ENCODE data around the gene CDC14B.

DNA sequence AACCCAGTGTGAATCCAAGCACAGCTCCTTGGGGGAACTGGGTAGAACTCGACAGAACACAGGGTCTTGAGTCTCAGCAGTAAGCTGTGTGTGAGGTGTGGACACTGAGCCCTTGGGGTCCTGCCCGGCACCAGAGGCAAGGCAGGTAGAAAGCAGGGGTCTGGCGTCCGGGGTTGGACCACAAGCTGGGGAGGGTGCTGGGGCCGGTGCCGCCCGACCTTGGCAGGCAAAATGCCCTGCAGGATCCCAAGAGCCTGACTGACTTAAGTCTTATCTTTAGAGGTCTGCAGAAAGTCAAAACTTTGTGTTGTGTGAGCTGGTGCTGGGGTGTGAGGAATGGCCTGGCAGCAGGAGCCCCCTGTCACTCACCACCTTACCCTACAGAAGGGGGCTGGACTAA lies 120.4 kb downstream of the CDC14B start:
- TF ChIP-seq POLR2A (IDR thresholded peaks at IDR 0.05) = no peak
- TF ChIP-seq, protein P1, sequence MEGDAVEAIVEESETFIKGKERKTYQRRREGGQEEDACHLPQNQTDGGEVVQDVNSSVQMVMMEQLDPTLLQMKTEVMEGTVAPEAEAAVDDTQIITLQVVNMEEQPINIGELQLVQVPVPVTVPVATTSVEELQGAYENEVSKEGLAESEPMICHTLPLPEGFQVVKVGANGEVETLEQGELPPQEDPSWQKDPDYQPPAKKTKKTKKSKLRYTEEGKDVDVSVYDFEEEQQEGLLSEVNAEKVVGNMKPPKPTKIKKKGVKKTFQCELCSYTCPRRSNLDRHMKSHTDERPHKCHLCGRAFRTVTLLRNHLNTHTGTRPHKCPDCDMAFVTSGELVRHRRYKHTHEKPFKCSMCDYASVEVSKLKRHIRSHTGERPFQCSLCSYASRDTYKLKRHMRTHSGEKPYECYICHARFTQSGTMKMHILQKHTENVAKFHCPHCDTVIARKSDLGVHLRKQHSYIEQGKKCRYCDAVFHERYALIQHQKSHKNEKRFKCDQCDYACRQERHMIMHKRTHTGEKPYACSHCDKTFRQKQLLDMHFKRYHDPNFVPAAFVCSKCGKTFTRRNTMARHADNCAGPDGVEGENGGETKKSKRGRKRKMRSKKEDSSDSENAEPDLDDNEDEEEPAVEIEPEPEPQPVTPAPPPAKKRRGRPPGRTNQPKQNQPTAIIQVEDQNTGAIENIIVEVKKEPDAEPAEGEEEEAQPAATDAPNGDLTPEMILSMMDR (IDR thresholded peaks at IDR 0.05) = no peak

Measured in lower leg skin (tissue), 3 donors.